Large intestine (tissue), 12 donors: ENCODE measurements around the gene SPACA9. TPM values are rescaled to one million over a fixed set of nuclear protein-coding genes. Genes with fewer than 3 reads are reported as not detected.

Source experiments
- DNase-seq, 2 donors: peaks; one replicate each; pipeline versions ENCODE4 v3.0.0 to v3.0.0-alpha.2; 2013
- H3K27ac ChIP-seq: one replicate; pipeline ENCODE4 v1.5.1; 2013; ENCODE audit warnings: low read length
- H3K27me3 ChIP-seq: 2 replicates; pipeline ENCODE4 v1.6.1; 2013; ENCODE audit warnings: low read length; ENCODE audit not compliant: control insufficient read depth, insufficient read depth
- H3K36me3 ChIP-seq: 2 replicates; pipeline ENCODE4 v1.6.1; 2013; ENCODE audit warnings: low read length; ENCODE audit not compliant: control insufficient read depth, insufficient read depth
- H3K4me1 ChIP-seq: one replicate; pipeline ENCODE4 v1.6.1; 2013; ENCODE audit warnings: low read length; ENCODE audit not compliant: control insufficient read depth, insufficient read depth
- H3K4me3 ChIP-seq: one replicate; pipeline ENCODE4 v1.5.1; 2013; ENCODE audit warnings: low read length
- H3K9me3 ChIP-seq: one replicate; pipeline ENCODE4 v1.6.1; 2013; ENCODE audit warnings: mild to moderate bottlenecking, low read depth, low read length, moderate library complexity; ENCODE audit not compliant: control insufficient read depth
- WGBS: methylation state at CpG from one replicate; pipeline ENCODE4 v1.1.5; 2013; ENCODE audit warnings: low lambda C conversion rate; ENCODE audit not compliant: insufficient coverage; 5-methylcytosine and 5-hydroxymethylcytosine counted together
- long read RNA-seq, 11 donors: transcript quantifications; one replicate each; lab custom pipeline, GENCODE V29; 2026
- polyA plus RNA-seq: library from polyadenylated mRNA; unstranded; fragments of 120-200 nt; gene quantifications from one replicate; pipeline ENCODE4 v1.2.1, GENCODE V29; 2013

SPACA9 gene
- polyA plus RNA-seq: 2.5 TPM
- long read RNA-seq, donor 1, partial matches to known transcripts: 0 of 1 reads
- long read RNA-seq, donor 1, other reads (novel, unspliced or antisense): 0 of 1 reads
- long read RNA-seq, donor 2, partial matches to known transcripts: 0 of 4 reads
- long read RNA-seq, donor 2, other reads (novel, unspliced or antisense): 0 of 4 reads
- long read RNA-seq, donor 3: 0 reads
- long read RNA-seq, donor 4: 0 reads
- long read RNA-seq, donor 5, partial matches to known transcripts: 0 of 1 reads
- long read RNA-seq, donor 5, other reads (novel, unspliced or antisense): 0 of 1 reads
- long read RNA-seq, donor 6: 0 reads
- long read RNA-seq, donor 7: 0 reads
- long read RNA-seq, donor 8, partial matches to known transcripts: 0 of 1 reads
- long read RNA-seq, donor 8, other reads (novel, unspliced or antisense): 0 of 1 reads
- long read RNA-seq, donor 9, partial matches to known transcripts: 0 of 1 reads
- long read RNA-seq, donor 9, other reads (novel, unspliced or antisense): 0 of 1 reads
- long read RNA-seq, donor 10: 0 reads
- long read RNA-seq, donor 11: 0 reads

DNA sequence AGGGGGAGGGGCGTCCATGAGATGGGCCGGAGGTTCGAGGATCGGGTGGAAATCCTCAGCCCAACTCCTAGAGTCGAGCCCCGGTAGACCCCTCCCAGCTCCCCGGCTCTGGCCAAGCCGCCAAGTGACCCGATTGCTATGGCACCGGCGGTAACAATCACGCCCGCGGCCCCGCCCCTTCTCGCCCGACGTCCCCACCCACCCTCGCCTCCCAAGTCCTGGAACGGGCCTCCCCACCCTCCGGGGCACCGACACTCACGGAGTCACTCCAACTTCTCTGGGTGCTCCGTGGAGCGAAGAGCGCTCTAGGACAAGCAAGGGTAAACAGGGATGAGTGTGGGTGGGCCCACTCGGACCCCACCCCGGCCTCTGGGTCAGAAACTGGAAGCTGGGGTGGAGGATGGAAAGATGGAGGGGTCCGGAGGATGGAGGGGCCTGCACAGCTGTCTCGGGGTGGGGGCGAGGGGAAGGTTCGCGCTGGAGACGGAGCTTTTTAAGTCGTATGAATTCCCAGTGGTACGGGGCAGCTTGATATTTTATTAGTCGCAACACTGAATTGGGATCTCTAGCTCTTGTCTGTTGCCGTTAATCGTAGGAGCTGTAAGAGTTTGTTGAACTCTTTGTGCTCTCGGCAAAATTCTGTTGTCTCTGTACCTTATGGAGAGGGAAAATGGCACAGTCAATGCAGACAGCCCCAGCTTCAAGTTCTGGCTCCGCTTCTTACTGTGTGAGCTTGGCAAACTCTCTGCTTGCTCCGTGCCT is at the start of gene SPACA9:
TSS of gene SPACA9 (plus strand) at position 204 of the 762 bp plus-strand sequence. CDS start 5,050 bp downstream, outside the sequence.
- peak; percentile 54 to 68 for DNase-seq
- Histone ChIP-seq H3K4me1 (peaks cover 5% of the 10 kb centered on the region), H3K36me3 (no peaks in the 10 kb centered on the region), H3K4me3 (peak within 1 kb of the TSS; percentile 100), H3K27me3 (peaks cover 4% of the 10 kb centered on the region), H3K9me3 (no peaks in the 10 kb centered on the region), H3K27ac (peak within 1 kb of the TSS; percentile 48)
- WGBS: 30% methylated on average over 3 of the region's 42 CpGs

- Histone ChIP-seq H3K27me3 (no peaks in the 10 kb centered on the region), H3K9me3 (no peaks in the 10 kb centered on the region), H3K36me3 (no peaks in the 10 kb centered on the region), H3K4me3 (no peak overlapping the region), H3K4me1 (no peaks in the 10 kb centered on the region), H3K27ac (no peak overlapping the region)
- no peak for DNase-seq
- WGBS: 60% methylated on average over 1 of the region's 9 CpGs
Observed at GRCh38 chr9:132832171-132832881, 46.4 kb upstream of the SPACA9 start.

GRCh38 chr9:132833550-132834121 is 45.1 kb upstream of the SPACA9 start:
- no peak overlapping the region for H3K4me3 ChIP-seq
- H3K36me3 ChIP-seq: no peaks in the 10 kb centered on the region
- 100% methylated on average over 1 of the region's 24 CpGs for WGBS

GRCh38 chr9:132834343-132834742 is 44.4 kb upstream of the SPACA9 start:
- no peak for DNase-seq
- no peaks in the 10 kb centered on the region for H3K9me3 ChIP-seq
- H3K36me3 ChIP-seq: no peaks in the 10 kb centered on the region
- WGBS: no CpG with 5 or more reads among the region's 7 CpGs
- H3K4me1 ChIP-seq: no peaks in the 10 kb centered on the region
- no peaks in the 10 kb centered on the region for H3K27me3 ChIP-seq
- no peak overlapping the region for H3K4me3 ChIP-seq
- no peak overlapping the region for H3K27ac ChIP-seq

More at GRCh38 chr9:132833550-132834121, 45.1 kb upstream of the SPACA9 start:
- no peak overlapping the region for H3K27ac ChIP-seq
- H3K27me3 ChIP-seq: no peaks in the 10 kb centered on the region
- no peaks in the 10 kb centered on the region for H3K9me3 ChIP-seq
- DNase-seq: no peak
- no peaks in the 10 kb centered on the region for H3K4me1 ChIP-seq

GRCh38 chr9:132837501-132838286 is 41.0 kb upstream of the SPACA9 start:
- H3K36me3 ChIP-seq: no peaks in the 10 kb centered on the region
- 80% methylated on average over 1 of the region's 16 CpGs for WGBS
- no peaks in the 10 kb centered on the region for H3K27me3 ChIP-seq
- no peak overlapping the region for H3K4me3 ChIP-seq
- H3K27ac ChIP-seq: no peak overlapping the region
- no peaks in the 10 kb centered on the region for H3K4me1 ChIP-seq
- H3K9me3 ChIP-seq: no peaks in the 10 kb centered on the region
- DNase-seq: no peak

GRCh38 chr9:132838291-132838690 is 40.4 kb upstream of the SPACA9 start:
- WGBS: 100% methylated on average over 2 of the region's 4 CpGs
- DNase-seq: no peak
- H3K4me1 ChIP-seq: no peaks in the 10 kb centered on the region
- no peak overlapping the region for H3K27ac ChIP-seq
- no peaks in the 10 kb centered on the region for H3K27me3 ChIP-seq
- no peaks in the 10 kb centered on the region for H3K9me3 ChIP-seq
- H3K36me3 ChIP-seq: no peaks in the 10 kb centered on the region
- H3K4me3 ChIP-seq: no peak overlapping the region

DNA sequence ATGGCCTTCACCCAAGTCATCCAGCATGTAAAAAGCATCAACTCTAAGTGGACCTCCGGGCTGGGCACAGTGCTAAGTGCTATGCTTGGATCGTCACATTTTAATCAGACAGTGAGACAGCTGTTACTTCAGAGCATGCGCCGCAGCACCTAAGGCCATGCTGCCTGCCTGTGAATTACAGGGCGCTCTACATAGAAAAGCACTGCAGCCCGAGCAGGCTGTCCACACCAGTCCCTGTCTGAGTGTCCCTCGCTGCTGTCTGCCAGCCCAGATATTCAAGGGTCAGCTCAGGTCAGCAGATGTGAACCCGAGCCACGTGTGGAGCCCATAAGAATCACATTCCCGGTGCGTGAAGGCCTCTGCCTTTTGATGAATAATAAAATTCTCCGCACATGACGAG is 37.7 kb upstream of the SPACA9 start:
- no peak for DNase-seq
- Histone ChIP-seq H3K4me3 (no peak overlapping the region), H3K4me1 (no peaks in the 10 kb centered on the region), H3K36me3 (no peaks in the 10 kb centered on the region), H3K27me3 (no peaks in the 10 kb centered on the region), H3K27ac (no peak overlapping the region), H3K9me3 (no peaks in the 10 kb centered on the region)
- WGBS: no CpG with 5 or more reads among the region's 13 CpGs

DNA sequence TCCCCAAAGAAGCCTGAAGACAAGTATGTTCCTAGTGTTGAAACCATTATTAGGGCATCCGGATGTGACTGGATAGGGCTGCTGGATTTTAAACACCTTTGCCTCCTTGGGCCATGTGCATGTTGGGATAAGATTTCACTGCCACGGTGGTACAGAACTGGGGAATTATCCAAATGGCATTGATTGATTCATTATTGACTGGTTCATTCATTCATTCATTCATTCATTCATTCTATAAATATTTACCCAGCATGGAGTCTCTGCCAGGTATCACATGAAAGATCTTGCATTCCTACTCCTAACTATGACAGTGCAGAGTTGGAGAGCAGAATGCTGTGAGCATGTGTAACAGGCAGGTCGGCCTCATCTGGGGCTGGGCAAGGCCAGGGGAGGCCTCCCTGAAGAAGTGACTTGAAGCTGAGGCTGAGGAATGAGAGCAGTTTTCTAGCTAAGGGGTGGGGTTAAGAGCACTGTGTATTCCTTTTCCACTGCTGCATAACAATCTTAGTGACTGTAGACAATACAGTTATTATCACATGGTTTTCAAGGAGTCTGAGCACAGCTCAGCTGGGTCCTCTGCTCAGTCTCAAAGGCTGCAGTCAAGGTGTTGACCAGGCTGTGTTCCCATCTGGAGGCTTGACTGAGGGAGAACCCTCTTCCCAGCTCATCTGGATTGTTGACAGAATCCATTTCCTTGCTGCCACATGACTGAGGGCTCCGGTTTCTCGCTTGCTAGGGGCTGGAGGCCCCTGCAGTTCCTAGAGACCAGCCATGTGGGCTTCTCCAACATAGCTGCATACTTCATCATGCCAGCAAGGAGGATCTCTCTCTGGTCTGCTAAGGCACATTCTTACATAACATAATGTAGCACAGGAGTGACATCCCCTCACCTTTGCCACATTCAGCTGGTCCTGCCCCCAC is 36.3 kb upstream of the SPACA9 start:
- Histone ChIP-seq H3K4me3 (no peak overlapping the region), H3K36me3 (no peaks in the 10 kb centered on the region), H3K4me1 (no peaks in the 10 kb centered on the region), H3K9me3 (no peaks in the 10 kb centered on the region), H3K27ac (no peak overlapping the region), H3K27me3 (no peaks in the 10 kb centered on the region)
- WGBS: no CpG with 5 or more reads among the region's 5 CpGs
- no peak for DNase-seq
